Astrocyte (in vitro differentiated cells and primary cell): Measurements from ENCODE around the gene C7orf57.

Experiments used
- CTCF ChIP-seq: IDR thresholded peaks from 2 replicates; pipeline ENCODE4 v1.5.1; 2011; ENCODE audit warnings: low read depth, mild to moderate bottlenecking, inconsistent platforms, low read length, moderate library complexity; ENCODE audit not compliant: insufficient read depth
- EZH2 ChIP-seq: IDR thresholded peaks from 2 replicates; pipeline ENCODE4 v1.6.1; 2012; ENCODE audit warnings: mild to moderate bottlenecking, low read length, inconsistent platforms; ENCODE audit not compliant: insufficient read depth

- no peak for TF ChIP-seq CTCF
- TF ChIP-seq EZH2: no peak
These were observed 28.6 kb downstream of the C7orf57 start for GRCh38 chr7:48063985-48064384.
